Keratinocyte (primary cell): ENCODE measurements around the gene QSOX1. TPM values are rescaled to one million over a fixed set of nuclear protein-coding genes. Genes with fewer than 3 reads are reported as not detected.

ENCODE experiments used
- DNase-seq: peaks from one replicate; pipeline ENCODE4 v3.0.0-alpha.2; 2011; ENCODE audit warnings: low read depth, missing footprints, low spot score
- FAIRE-seq: peaks from 2 replicates; lab custom pipeline; 2011; peaks lifted over from hg19 to GRCh38; lab: Jason Lieb, UNC
- H2AFZ ChIP-seq: 2 replicates; pipeline ENCODE4 v1.6.0; 2012; ENCODE audit warnings: low read length, control low read depth, inconsistent platforms; ENCODE audit not compliant: control insufficient read depth
- H3K27ac ChIP-seq: 2 replicates; pipeline ENCODE4 v1.5.1; 2011; ENCODE audit warnings: low read length; ENCODE audit not compliant: control insufficient read depth, insufficient read depth
- H3K27me3 ChIP-seq: 3 replicates; pipeline ENCODE4 v1.6.0; 2011; ENCODE audit warnings: low read length; ENCODE audit not compliant: control insufficient read depth, insufficient read depth; ENCODE audit errors: extremely low read depth
- H3K36me3 ChIP-seq, 2 experiments: 2 replicates in 1 of 2; 3 replicates in 1 of 2; pipeline ENCODE4 v1.5.1; 2011; ENCODE audit warnings: low read length in 2 of 2, mild to moderate bottlenecking in 1 of 2; ENCODE audit not compliant: control insufficient read depth in 2 of 2, insufficient read depth in 2 of 2; ENCODE audit errors: extremely low read depth in 1 of 2
- H3K4me1 ChIP-seq: 3 replicates; pipeline ENCODE4 v1.5.1; 2011; ENCODE audit warnings: low read length; ENCODE audit not compliant: control insufficient read depth, insufficient read depth; ENCODE audit errors: extremely low read depth
- H3K4me2 ChIP-seq: 3 replicates; pipeline ENCODE4 v1.6.0; 2011; ENCODE audit warnings: low read depth, low read length; ENCODE audit not compliant: control insufficient read depth, insufficient read depth; ENCODE audit errors: extremely low read depth
- H3K4me3 ChIP-seq, 3 experiments: fragments of 200-600 bp in 1 of 3; sonication (generic) in 1 of 3; 2 replicates in 2 of 3; 3 replicates in 1 of 3; pipeline ENCODE4 v1.5.1; 2011 to 2016; ENCODE audit warnings: low read length in 3 of 3, mild to moderate bottlenecking in 3 of 3, control low read depth in 2 of 3, inconsistent platforms in 1 of 3, low read depth in 1 of 3, mixed read lengths in 1 of 3, mixed run types in 1 of 3, moderate library complexity in 1 of 3; ENCODE audit not compliant: control insufficient read depth in 2 of 3, insufficient read depth in 2 of 3; ENCODE audit errors: extremely low read depth in 1 of 3
- H3K79me2 ChIP-seq: 2 replicates; pipeline ENCODE4 v1.6.0; 2012; ENCODE audit warnings: low read length; ENCODE audit not compliant: control insufficient read depth, insufficient read depth
- H3K9ac ChIP-seq: 3 replicates; pipeline ENCODE4 v1.6.0; 2011; ENCODE audit warnings: low read length; ENCODE audit not compliant: control insufficient read depth, insufficient read depth; ENCODE audit errors: extremely low read depth
- H3K9me1 ChIP-seq: 3 replicates; pipeline ENCODE4 v1.6.0; 2011; ENCODE audit warnings: low read length; ENCODE audit not compliant: control insufficient read depth, insufficient read depth; ENCODE audit errors: extremely low read depth
- H3K9me3 ChIP-seq: 2 replicates; pipeline ENCODE4 v1.5.1; 2012; ENCODE audit warnings: low read depth, low read length; ENCODE audit not compliant: control insufficient read depth
- H4K20me1 ChIP-seq: 3 replicates; pipeline ENCODE4 v1.6.0; 2011; ENCODE audit warnings: low read length; ENCODE audit not compliant: control insufficient read depth, insufficient read depth; ENCODE audit errors: extremely low read depth
- CTCF ChIP-seq, 3 experiments: IDR thresholded peaks in 1 of 3; conservative IDR thresholded peaks in 1 of 3; optimal IDR thresholded peaks in 1 of 3; 2 replicates in 2 of 3; 3 replicates in 1 of 3; pipeline versions ENCODE3 to v1.5.1; 2011; ENCODE audit warnings: low read length in 3 of 3, mild to moderate bottlenecking in 3 of 3, moderate library complexity in 2 of 3, control low read depth in 1 of 3, inconsistent platforms in 1 of 3; ENCODE audit not compliant: insufficient read depth in 2 of 3; ENCODE audit errors: extremely low read depth in 1 of 3
- EZH2 ChIP-seq: IDR thresholded peaks from one replicate; pipeline ENCODE4 v1.6.1; 2012; ENCODE audit warnings: inconsistent platforms, mild to moderate bottlenecking, low read length, moderate library complexity
- dilution Hi-C: fragments of 300-500 bp; cut with MboI; formaldehyde crosslinking; loops from one replicate; pipeline ENCODE4 v1.7.0; 2020; ENCODE audit warnings: low sequenced_read_pairs; ENCODE audit not compliant: extremely low pct_ligation_motif_present
- polyA plus RNA-seq, 5 experiments: library from polyadenylated mRNA; depleted of rRNA in 3 of 5; stranded (reverse) in 3 of 5; stranded (forward) in 1 of 5; unstranded in 1 of 5; fragments of >200 nt; gene quantifications; 1 replicate in 1 of 5; 2 replicates in 3 of 5; 3 replicates in 1 of 5; pipeline versions ENCODE4 v1.2.1 to v1.2.3, GENCODE V29; 2011 to 2012; ENCODE audit warnings: missing spikeins in 2 of 5, low read depth in 1 of 5, low replicate concordance in 1 of 5

Gene QSOX1
- polyA plus RNA-seq, 1 donor (not counting 4 experiments of a cell fraction or from before 2014, with no cell fraction given): 57.6 TPM

- Histone ChIP-seq H3K4me2 (peak overlapping the region; percentile 35), H4K20me1 (no peaks in the 10 kb centered on the region), H2AFZ (no peak overlapping the region), H3K4me1 (peaks cover 24% of the 10 kb centered on the region), H3K79me2 (no peaks in the 10 kb centered on the region), H3K9me1 (no peaks in the 10 kb centered on the region), H3K9me3 (no peaks in the 10 kb centered on the region), H3K27ac (peak overlapping the region; percentile 51), H3K36me3 (peaks cover 0 to 1% of the 10 kb centered on the region in 2 experiments), H3K9ac (no peak overlapping the region), H3K4me3 (no peak overlapping the region), H3K27me3 (no peaks in the 10 kb centered on the region)
- TF ChIP-seq CTCF (optimal IDR thresholded peaks at IDR 0.05 in 1 of 3, IDR thresholded peaks at IDR 0.05 in 1 of 3, conservative IDR thresholded peaks at IDR 0.05 in 1 of 3; ENCODE audit: extremely low read depth in 1 of 3, insufficient read depth in 2 of 3, low read length in 3 of 3) (no peak), EZH2 (no peak)
- DNase-seq (no peak), FAIRE-seq (no peak)
- dilution Hi-C loops: no loop called here
These were observed 37.5 kb upstream of the QSOX1 start for GRCh38 chr1:180116964-180117763.

GRCh38 chr1:180117764-180118116 lies 36.9 kb upstream of the QSOX1 start:
- peaks cover 0 to under 1% of the 10 kb centered on the region in 2 experiments for H3K36me3 ChIP-seq
- peak overlapping the region; percentile 51 for H3K27ac ChIP-seq
- H3K9me3 ChIP-seq: no peaks in the 10 kb centered on the region
- peak overlapping the region in 1 of 3 experiments; percentile 11 for H3K4me3 ChIP-seq
- H4K20me1 ChIP-seq: no peaks in the 10 kb centered on the region
- FAIRE-seq (no peak), DNase-seq (no peak)
- no peaks in the 10 kb centered on the region for H3K27me3 ChIP-seq
- TF ChIP-seq EZH2 (no peak), CTCF (optimal IDR thresholded peaks at IDR 0.05 in 1 of 3, IDR thresholded peaks at IDR 0.05 in 1 of 3, conservative IDR thresholded peaks at IDR 0.05 in 1 of 3; ENCODE audit: extremely low read depth in 1 of 3, insufficient read depth in 2 of 3, low read length in 3 of 3) (no peak)
- dilution Hi-C loops: no loop called here
- H3K9ac ChIP-seq: no peak overlapping the region
- peak overlapping the region; percentile 35 for H3K4me2 ChIP-seq
- H3K4me1 ChIP-seq: peaks cover 24% of the 10 kb centered on the region
- no peak overlapping the region for H2AFZ ChIP-seq
- H3K79me2 ChIP-seq: no peaks in the 10 kb centered on the region
- H3K9me1 ChIP-seq: no peaks in the 10 kb centered on the region
